CD4-positive, alpha-beta T cell treated with Interleukin-6 at 100 ng/mL for 8 hours (primary cell): ENCODE data around the gene RNASEH2C.
"Not testable (repeated sequence)": the region's sequence is repeated elsewhere in the genome, so short reads cannot be mapped to it uniquely, and the experiment has no call there.

Source experiments
- DNase-seq: peaks from one replicate; pipeline ENCODE4 v3.0.0-alpha.2; 2020; ENCODE audit warnings: mixed read lengths, low spot score

The RNASEH2C gene

DNA sequence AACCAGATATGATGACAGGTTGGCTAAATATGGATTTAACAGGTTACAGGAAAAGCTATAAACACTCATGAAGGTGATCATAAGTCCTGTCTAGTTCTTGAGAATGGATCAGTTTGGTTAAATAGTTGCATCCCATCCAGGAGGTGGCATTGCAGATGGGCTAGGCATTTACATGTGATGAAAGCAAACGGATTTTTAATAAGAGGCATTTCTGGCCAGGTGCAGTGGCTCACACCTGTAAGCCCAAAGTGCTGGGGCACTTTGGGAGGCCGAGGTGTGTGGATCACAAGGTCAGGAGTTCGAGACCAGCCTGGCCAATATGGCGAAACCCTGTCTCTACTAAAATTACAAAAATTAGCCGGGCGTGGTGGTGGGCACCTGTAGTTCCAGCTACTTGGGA, 37.1 kb downstream of the RNASEH2C start:
- not testable (repeated sequence) for DNase-seq

DNA sequence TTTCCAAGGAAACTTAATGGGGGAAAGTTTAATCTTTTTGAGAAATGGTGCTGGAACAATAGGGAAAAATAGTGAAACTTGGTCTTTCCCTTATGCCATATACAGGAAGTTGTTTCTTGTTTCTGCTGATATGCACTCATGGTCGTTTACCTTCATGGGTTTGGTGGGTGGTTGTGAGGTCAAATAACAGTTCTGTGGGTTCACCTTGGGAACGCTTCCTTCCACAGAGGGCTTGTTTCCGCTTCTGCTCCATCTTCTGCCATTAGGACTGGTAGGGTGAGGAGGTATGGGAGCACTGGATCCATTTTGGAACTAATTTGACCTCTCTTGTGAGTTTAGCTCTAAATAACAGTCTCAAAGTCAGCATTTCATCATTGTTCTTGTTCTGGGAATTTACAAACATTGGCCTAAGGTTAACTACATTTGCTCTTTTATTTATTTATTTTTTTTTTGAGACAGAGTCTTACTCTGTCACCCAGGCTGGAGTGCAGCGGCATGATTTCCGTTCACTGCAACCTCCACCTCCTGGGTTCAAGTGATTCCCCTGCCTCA, 40.3 kb downstream of the RNASEH2C start:
- no peak for DNase-seq

DNA sequence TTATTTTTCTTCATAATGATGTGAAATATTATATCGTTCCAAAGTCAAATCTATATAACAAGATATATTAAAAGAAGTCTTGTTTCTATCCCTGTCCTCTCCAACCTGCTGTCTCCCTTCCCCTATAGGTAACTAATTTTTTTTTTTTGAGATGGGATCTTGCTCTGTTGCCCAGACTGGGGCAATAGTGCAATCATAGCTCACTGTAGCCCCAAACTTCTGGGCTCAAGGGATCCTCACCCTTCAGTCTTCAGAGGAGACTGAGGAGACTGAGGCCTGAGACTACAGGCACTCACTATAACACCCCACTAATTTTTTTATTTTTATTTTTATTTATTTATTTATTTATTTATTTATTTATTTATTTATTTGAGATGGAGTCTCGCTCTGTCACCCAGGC, 47.6 kb downstream of the RNASEH2C start:
- DNase-seq, result no peak

DNA sequence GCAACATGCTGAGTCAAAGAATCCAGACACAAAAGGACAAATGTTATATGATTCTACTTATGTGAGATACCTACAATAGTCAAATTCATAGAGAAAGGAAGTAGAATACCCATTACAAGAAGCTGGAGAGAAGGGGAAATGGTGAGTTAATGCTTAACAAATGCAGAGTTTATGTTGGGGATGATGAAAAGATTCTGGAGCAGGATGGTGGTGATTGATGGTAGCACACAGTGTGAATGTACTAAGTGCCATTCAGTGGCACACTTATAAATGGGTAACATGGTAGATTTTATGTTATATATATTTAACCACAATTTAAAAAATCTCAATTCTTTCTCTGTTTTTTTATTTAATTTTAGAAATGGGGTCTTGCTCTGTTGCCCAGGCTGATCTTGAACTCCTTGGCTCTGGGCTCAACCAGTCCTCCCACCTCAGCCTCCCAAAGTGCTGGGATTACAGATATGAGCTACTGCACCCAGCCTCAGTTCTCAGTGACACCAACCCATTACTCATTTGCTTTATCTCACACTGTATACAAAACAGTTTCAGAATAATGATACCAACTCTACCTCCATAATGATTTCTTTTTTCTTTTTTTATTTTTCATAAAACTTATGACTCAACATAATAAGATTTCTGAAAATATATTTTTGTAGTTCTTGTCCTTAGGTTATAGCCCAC, 48.3 kb downstream of the RNASEH2C start:
- DNase-seq, result no peak
